Pons (tissue), 1 donor: Measurements from ENCODE around the gene HEATR5A.
"Not testable (repeated sequence)": the region's sequence is repeated elsewhere in the genome, so short reads cannot be mapped to it uniquely, and the experiment has no call there.

Experiments used
- DNase-seq: peaks from one replicate; pipeline ENCODE4 v3.0.0-alpha.2; 2016; ENCODE audit warnings: low spot score

Gene HEATR5A

GRCh38 chr14:31257554-31258426 lies 162.6 kb downstream of the HEATR5A start:
- not testable (repeated sequence) for DNase-seq

- DNase-seq: no peak
Measured at GRCh38 chr14:31257244-31257553, 163.2 kb downstream of the HEATR5A start.

- DNase-seq: no peak
Measured at GRCh38 chr14:31256534-31257243, 163.7 kb downstream of the HEATR5A start.

- not testable (repeated sequence) for DNase-seq
Measured at GRCh38 chr14:31255918-31256317, 164.4 kb downstream of the HEATR5A start.

- no peak for DNase-seq
Measured at GRCh38 chr14:31255286-31255685, 165.1 kb downstream of the HEATR5A start.

GRCh38 chr14:31253746-31254471 lies 166.4 kb downstream of the HEATR5A start:
- DNase-seq: no peak

- no peak for DNase-seq
Measured at GRCh38 chr14:31252865-31253264, 167.5 kb downstream of the HEATR5A start.

GRCh38 chr14:31251028-31251958 lies 169.1 kb downstream of the HEATR5A start:
- no peak for DNase-seq

- no peak for DNase-seq
Measured at GRCh38 chr14:31244626-31245025, 175.7 kb downstream of the HEATR5A start.

- DNase-seq: no peak
Measured at GRCh38 chr14:31243860-31244259, 176.5 kb downstream of the HEATR5A start.

GRCh38 chr14:31242161-31242940 lies 178.0 kb downstream of the HEATR5A start:
- DNase-seq: not testable (repeated sequence)
